Hair follicle dermal papilla cell (primary cell): ENCODE results near the gene CCDC177. TPM values are rescaled to one million over a fixed set of nuclear protein-coding genes. Genes with fewer than 3 reads are reported as not detected.

Experiments used
- total RNA-seq: library from RNA; depleted of rRNA; stranded (reverse); fragments of >200 nt; gene quantifications from 2 replicates; pipeline ENCODE4 v1.2.3, GENCODE V29; 2012

The CCDC177 gene
- not detected in 2 replicates for total RNA-seq

GRCh38 chr14:69574263-69574953 lies at the start of gene CCDC177:
TSS of gene CCDC177 (minus strand) at chr14:69574871. CDS start at chr14:69573622, 1,249 bp downstream.

GRCh38 chr14:69611172-69612013 lies 36.7 kb upstream of the CCDC177 start, which contains the start of gene SUSD6:
TSS of gene SUSD6 (plus strand) at chr14:69611596. CDS start at chr14:69658593, 46,997 bp downstream.

Other genes with a start within 250 kb of the CCDC177 start
- gene ERH, start 176.6 kb downstream of the CCDC177 start, total RNA-seq = 61.8 and 94.6 TPM in 2 replicates
- gene SLC39A9, start 176.2 kb downstream of the CCDC177 start, total RNA-seq = 141 and 159 TPM in 2 replicates
- gene PLEKHD1, start 90.1 kb downstream of the CCDC177 start, total RNA-seq = under 0.01 and 0.24 TPM in 2 replicates
- gene SUSD6, start 36.7 kb upstream of the CCDC177 start, total RNA-seq = 14.8 and 19.3 TPM in 2 replicates
- gene SRSF5, start 192.3 kb upstream of the CCDC177 start, total RNA-seq = 127 and 132 TPM in 2 replicates
- not detected in 2 replicates for gene SLC10A1, start 222.4 kb upstream of the CCDC177 start, total RNA-seq